ENCODE results near the gene SETBP1. TPM values are rescaled to one million over a fixed set of nuclear protein-coding genes. Genes with fewer than 3 reads are reported as not detected.

The SETBP1 gene
- total RNA-seq, 1 experiment from 2014 or later: 9.6 TPM

DNA sequence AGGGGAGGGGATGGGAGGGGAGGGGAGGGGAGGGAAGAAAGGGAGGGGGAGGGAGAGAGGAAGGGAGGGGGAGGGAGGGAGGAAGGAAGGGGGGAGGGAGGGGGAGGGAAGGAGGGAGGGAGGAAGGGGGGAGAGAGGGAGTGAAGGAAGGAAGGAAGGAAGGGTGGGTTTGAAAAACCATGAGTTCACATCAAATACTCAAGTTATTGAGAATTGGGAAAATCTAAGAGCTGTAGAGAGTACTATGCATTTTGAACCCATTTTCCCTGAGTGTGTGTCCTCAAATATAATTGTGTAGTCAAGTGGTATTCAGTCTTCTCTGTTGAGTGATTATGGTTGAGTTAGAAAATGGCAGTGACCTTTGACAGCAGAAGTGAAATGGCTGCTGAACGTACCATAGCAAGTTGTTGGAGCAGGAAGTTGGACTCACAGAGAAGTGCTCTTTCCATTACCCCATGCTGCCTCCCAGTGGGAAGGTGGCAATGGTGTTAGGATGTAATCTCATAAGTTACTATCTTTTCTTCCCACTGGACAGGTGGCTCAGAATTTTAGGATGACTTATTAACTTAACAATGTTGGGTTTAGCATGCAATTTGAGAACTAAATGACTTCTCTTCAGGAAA lies 214.6 kb downstream of the SETBP1 start (continued):
- TF ChIP-seq, protein P1, sequence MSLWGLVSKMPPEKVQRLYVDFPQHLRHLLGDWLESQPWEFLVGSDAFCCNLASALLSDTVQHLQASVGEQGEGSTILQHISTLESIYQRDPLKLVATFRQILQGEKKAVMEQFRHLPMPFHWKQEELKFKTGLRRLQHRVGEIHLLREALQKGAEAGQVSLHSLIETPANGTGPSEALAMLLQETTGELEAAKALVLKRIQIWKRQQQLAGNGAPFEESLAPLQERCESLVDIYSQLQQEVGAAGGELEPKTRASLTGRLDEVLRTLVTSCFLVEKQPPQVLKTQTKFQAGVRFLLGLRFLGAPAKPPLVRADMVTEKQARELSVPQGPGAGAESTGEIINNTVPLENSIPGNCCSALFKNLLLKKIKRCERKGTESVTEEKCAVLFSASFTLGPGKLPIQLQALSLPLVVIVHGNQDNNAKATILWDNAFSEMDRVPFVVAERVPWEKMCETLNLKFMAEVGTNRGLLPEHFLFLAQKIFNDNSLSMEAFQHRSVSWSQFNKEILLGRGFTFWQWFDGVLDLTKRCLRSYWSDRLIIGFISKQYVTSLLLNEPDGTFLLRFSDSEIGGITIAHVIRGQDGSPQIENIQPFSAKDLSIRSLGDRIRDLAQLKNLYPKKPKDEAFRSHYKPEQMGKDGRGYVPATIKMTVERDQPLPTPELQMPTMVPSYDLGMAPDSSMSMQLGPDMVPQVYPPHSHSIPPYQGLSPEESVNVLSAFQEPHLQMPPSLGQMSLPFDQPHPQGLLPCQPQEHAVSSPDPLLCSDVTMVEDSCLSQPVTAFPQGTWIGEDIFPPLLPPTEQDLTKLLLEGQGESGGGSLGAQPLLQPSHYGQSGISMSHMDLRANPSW (CRISPR knock-in tag; conservative IDR thresholded peaks at IDR 0.05; ENCODE audit: low read depth): no peak
- TF ChIP-seq NR3C1 (CRISPR knock-in tag; conservative IDR thresholded peaks at IDR 0.05; ENCODE audit: low read depth) (no peak), JUN (CRISPR knock-in tag; IDR thresholded peaks at IDR 0.05) (no peak), HMGA2 (CRISPR knock-in tag; IDR thresholded peaks at IDR 0.05) (no peak), FOXP1 (CRISPR knock-in tag; IDR thresholded peaks at IDR 0.05; ENCODE audit: borderline replicate concordance) (no peak), FOXK1 (CRISPR knock-in tag; IDR thresholded peaks at IDR 0.05) (no peak), KAT7 (CRISPR knock-in tag; IDR thresholded peaks at IDR 0.05; ENCODE audit: borderline replicate concordance) (no peak), GABPB1 (CRISPR knock-in tag; IDR thresholded peaks at IDR 0.05) (no peak), IRF2 (CRISPR knock-in tag; IDR thresholded peaks at IDR 0.05; ENCODE audit: borderline replicate concordance, low read depth) (no peak)
- TF ChIP-seq, protein P2, sequence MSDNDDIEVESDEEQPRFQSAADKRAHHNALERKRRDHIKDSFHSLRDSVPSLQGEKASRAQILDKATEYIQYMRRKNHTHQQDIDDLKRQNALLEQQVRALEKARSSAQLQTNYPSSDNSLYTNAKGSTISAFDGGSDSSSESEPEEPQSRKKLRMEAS (CRISPR knock-in tag; IDR thresholded peaks at IDR 0.05): no peak

GRCh38 chr18:44896846-44897245 lies 216.2 kb downstream of the SETBP1 start:
- CTCF ChIA-PET: no interaction called here
- H3K36me3 Mint-ChIP-seq: peaks cover 7% of the 10 kb centered on the region
- H3K4me1 Mint-ChIP-seq: peaks cover 20% of the 10 kb centered on the region
- TF ChIP-seq TEAD1 (CRISPR knock-in tag; IDR thresholded peaks at IDR 0.05) (no peak), KAT7 (CRISPR knock-in tag; IDR thresholded peaks at IDR 0.05; ENCODE audit: borderline replicate concordance) (no peak), IRF1 (CRISPR knock-in tag; IDR thresholded peaks at IDR 0.05) (no peak), PREB (CRISPR knock-in tag; IDR thresholded peaks at IDR 0.05; ENCODE audit: borderline replicate concordance) (no peak), ZNF232 (CRISPR knock-in tag; IDR thresholded peaks at IDR 0.05) (no peak), ZBTB21 (CRISPR knock-in tag; IDR thresholded peaks at IDR 0.05; ENCODE audit: borderline replicate concordance) (no peak), CDX4 (CRISPR knock-in tag; IDR thresholded peaks at IDR 0.05; ENCODE audit: borderline replicate concordance) (no peak), FOXK1 (CRISPR knock-in tag; IDR thresholded peaks at IDR 0.05) (no peak), ZNF263 (CRISPR knock-in tag; IDR thresholded peaks at IDR 0.05; ENCODE audit: low read depth) (no peak), ZNF121 (CRISPR knock-in tag; IDR thresholded peaks at IDR 0.05) (no peak), GABPB1 (CRISPR knock-in tag; IDR thresholded peaks at IDR 0.05) (no peak), SMAD4 (CRISPR knock-in tag; IDR thresholded peaks at IDR 0.05) (no peak), NR3C1 (CRISPR knock-in tag; conservative IDR thresholded peaks at IDR 0.05; ENCODE audit: low read depth) (no peak)
- H3K4me3 Mint-ChIP-seq: no peak overlapping the region
- no peak overlapping the region for H3K27ac Mint-ChIP-seq
- H3K9me3 Mint-ChIP-seq: peaks cover 10% of the 10 kb centered on the region
- POLR2A ChIA-PET: no interaction called here
- no peak for DNase-seq (ENCODE audit: low spot score)
- no peaks in the 10 kb centered on the region for H3K27me3 Mint-ChIP-seq (ENCODE audit: low read depth)
- no peak for ATAC-seq
